Temporal lobe (tissue), 2 donors: ENCODE data around the gene XRCC6. TPM values are rescaled to one million over a fixed set of nuclear protein-coding genes. Genes with fewer than 3 reads are reported as not detected.

Experiments
- small RNA-seq: library from RNA; depleted of rRNA; stranded (forward); fragments of <200 nt; gene quantifications from one replicate; pipeline ENCODE3, GENCODE V24; 2014; ENCODE audit warnings: low replicate concordance
- total RNA-seq: library from RNA; depleted of rRNA; stranded (reverse); fragments of >200 nt; gene quantifications from one replicate; pipeline ENCODE4 v1.2.3, GENCODE V29; 2014

The XRCC6 gene
- total RNA-seq, 1 donor from 2014 or later, result 191 TPM

Small RNA genes lying within 50 kb of the gene (small RNA-seq; reads per million reads assigned to genes)
- not detected for gene HMGN2P10
- gene RF00019, result not detected
- not detected for gene RNU6-476P

Other genes with a start within 250 kb of the XRCC6 start
- 6.1 TPM for gene TEF, start 239.4 kb upstream of the XRCC6 start, total RNA-seq
- 12.5 TPM for gene TOB2, start 174.5 kb upstream of the XRCC6 start, total RNA-seq
- 25.6 TPM for gene PHF5A, start 152.6 kb upstream of the XRCC6 start, total RNA-seq
- gene ACO2, start 152.2 kb upstream of the XRCC6 start, total RNA-seq, result 72.5 TPM
- 20.4 TPM for gene POLR3H, start 76.8 kb upstream of the XRCC6 start, total RNA-seq
- 11.8 TPM for gene CSDC2, start 60.3 kb upstream of the XRCC6 start, total RNA-seq
- 22.6 TPM for gene PMM1, start 31.5 kb upstream of the XRCC6 start, total RNA-seq
- gene DESI1, start 252 bp upstream of the XRCC6 start, total RNA-seq, result 17.5 TPM
- 57.8 TPM for gene SNU13, start 67.6 kb downstream of the XRCC6 start, total RNA-seq
- gene MEI1, start 78.2 kb downstream of the XRCC6 start, total RNA-seq, result not detected
- gene CCDC134, start 179.4 kb downstream of the XRCC6 start, total RNA-seq, result 7.1 TPM
- 82.1 TPM for gene SREBF2, start 211.8 kb downstream of the XRCC6 start, total RNA-seq